Endothelial cell of umbilical vein (primary cell): ENCODE results near the gene SRSF11. TPM values are rescaled to one million over a fixed set of nuclear protein-coding genes. Genes with fewer than 3 reads are reported as not detected.

ENCODE experiments used
- BruUV-seq: library from RNA; stranded (reverse); fragments of 400-500 nt; replicated peaks from 2 replicates; lab custom pipeline; 2021; lab: Mats Ljungman, UMichigan
- CTCF ChIA-PET: fragments of 300-600, 350-600 bp; sonication (Branson Sonifier 250); formaldehyde crosslinking; loops from one replicate; lab custom pipeline; 2021; ENCODE audit warnings: antibody characterized with exemption, inconsistent platforms; lab: Charles Lee
- POLR2A ChIA-PET: fragments of 300-600, 350-600 bp; sonication (Branson Sonifier 250); formaldehyde crosslinking; loops from one replicate; lab custom pipeline; 2021; ENCODE audit warnings: antibody characterized with exemption, inconsistent platforms; lab: Charles Lee
- DNase-seq: peaks from one replicate; pipeline ENCODE4 v3.0.0-alpha.2; 2011; ENCODE audit warnings: low read depth, low spot score
- FAIRE-seq: peaks from 2 replicates; lab custom pipeline; 2011; peaks lifted over from hg19 to GRCh38; lab: Jason Lieb, UNC
- H2AFZ ChIP-seq: 2 replicates; pipeline ENCODE4 v1.6.0; 2012; ENCODE audit warnings: low read depth, low read length, control low read depth, inconsistent platforms
- H3K27ac ChIP-seq: 2 replicates; pipeline ENCODE4 v1.5.1; 2011; ENCODE audit warnings: low read depth, mild to moderate bottlenecking, control low read depth, low read length, moderate library complexity; ENCODE audit not compliant: insufficient read depth
- H3K27me3 ChIP-seq, 2 experiments: 2 replicates each; pipeline versions ENCODE4 v1.6.0 to v1.6.1; 2011; ENCODE audit warnings: low read length in 2 of 2, mixed read lengths in 1 of 2; ENCODE audit not compliant: control insufficient read depth in 2 of 2, insufficient read depth in 2 of 2
- H3K36me3 ChIP-seq, 2 experiments: 2 replicates in 1 of 2; 3 replicates in 1 of 2; pipeline ENCODE4 v1.5.1; 2011; ENCODE audit warnings: low read length in 2 of 2, mild to moderate bottlenecking in 1 of 2, moderate library complexity in 1 of 2; ENCODE audit not compliant: control insufficient read depth in 2 of 2, insufficient read depth in 2 of 2; ENCODE audit errors: extremely low read depth in 1 of 2
- H3K4me1 ChIP-seq: 3 replicates; pipeline ENCODE4 v1.5.1; 2011; ENCODE audit warnings: mild to moderate bottlenecking, low read length; ENCODE audit not compliant: control insufficient read depth, insufficient read depth; ENCODE audit errors: extremely low read depth
- H3K4me2 ChIP-seq: 2 replicates; pipeline ENCODE4 v1.6.1; 2011; ENCODE audit warnings: low read length, control low read depth, mixed read lengths; ENCODE audit not compliant: insufficient read depth
- H3K4me3 ChIP-seq, 3 experiments: fragments of 200-600 bp in 1 of 3; sonication (generic), shearing (Covaris generic) in 1 of 3; replicated peaks in 1 of 3; 2 replicates each; pipeline ENCODE4 v1.5.1; 2011 to 2016; ENCODE audit warnings: control low read depth in 3 of 3, low read length in 3 of 3, mild to moderate bottlenecking in 2 of 3, inconsistent platforms in 1 of 3, low read depth in 1 of 3, moderate library complexity in 1 of 3; ENCODE audit not compliant: insufficient read depth in 1 of 3
- H3K79me2 ChIP-seq: 2 replicates; pipeline ENCODE4 v1.6.0; 2012; ENCODE audit warnings: low read length, inconsistent platforms; ENCODE audit not compliant: control insufficient read depth, insufficient read depth
- H3K9ac ChIP-seq: replicated peaks from 2 replicates; pipeline ENCODE3; 2011; ENCODE audit warnings: low read length, control low read depth; ENCODE audit not compliant: insufficient read depth; ENCODE audit errors: extremely low read depth
- H3K9me1 ChIP-seq: replicated peaks from 3 replicates; pipeline ENCODE4 v1.6.0; 2011; ENCODE audit warnings: mild to moderate bottlenecking, low read length; ENCODE audit not compliant: control insufficient read depth, insufficient read depth; ENCODE audit errors: extremely low read depth
- H3K9me3 ChIP-seq: replicated peaks from 2 replicates; pipeline ENCODE4 v1.5.1; 2012; ENCODE audit warnings: low read length, inconsistent platforms; ENCODE audit not compliant: control insufficient read depth, insufficient read depth
- H4K20me1 ChIP-seq: replicated peaks from 2 replicates; pipeline ENCODE3; 2011; ENCODE audit warnings: mild to moderate bottlenecking, low read length; ENCODE audit not compliant: control insufficient read depth, insufficient read depth; ENCODE audit errors: extremely low read depth
- CTCF ChIP-seq, 2 donors: IDR thresholded peaks; 1 replicate in 1 of 2; 2 replicates in 1 of 2; pipeline ENCODE4 v1.5.1; 2011; ENCODE audit warnings: low read length in 2 of 2, mild to moderate bottlenecking in 2 of 2, moderate library complexity in 2 of 2, control low read depth in 1 of 2, inconsistent platforms in 1 of 2, low read depth in 1 of 2; ENCODE audit not compliant: insufficient read depth in 1 of 2; ENCODE audit errors: extremely low read depth in 1 of 2
- EZH2 ChIP-seq: IDR thresholded peaks from 2 replicates; pipeline ENCODE4 v1.6.1; 2012; ENCODE audit warnings: borderline replicate concordance, low read depth, mild to moderate bottlenecking, moderate library complexity, low read length, inconsistent platforms; ENCODE audit not compliant: severe bottlenecking
- FOS ChIP-seq: IDR thresholded peaks from 2 replicates; pipeline ENCODE4 v1.6.1; 2011; ENCODE audit warnings: mild to moderate bottlenecking, low read length, moderate library complexity, borderline replicate concordance; ENCODE audit not compliant: insufficient read depth
- GATA2 ChIP-seq: IDR thresholded peaks from 2 replicates; pipeline ENCODE4 v1.7.0; 2011; ENCODE audit warnings: low read depth, mild to moderate bottlenecking, moderate library complexity, mixed read lengths, low read length; ENCODE audit not compliant: insufficient read length, insufficient read depth
- JUN ChIP-seq: IDR thresholded peaks from 2 replicates; pipeline ENCODE4 v1.6.1; 2011; ENCODE audit warnings: borderline replicate concordance, low read depth; ENCODE audit not compliant: insufficient read length, insufficient read depth
- MAX ChIP-seq: IDR thresholded peaks from 2 replicates; pipeline ENCODE4 v1.6.1; 2011; ENCODE audit not compliant: insufficient read depth, insufficient read length
- MYC ChIP-seq: IDR thresholded peaks from one replicate; pipeline ENCODE4 v1.6.1; 2011; ENCODE audit warnings: mild to moderate bottlenecking, low read depth, low read length
- POLR2A ChIP-seq: IDR thresholded peaks from 2 replicates; pipeline ENCODE4 v1.6.1; 2012; ENCODE audit warnings: low read depth, mild to moderate bottlenecking, control low read depth, low read length
- POLR2AphosphoS5 ChIP-seq: IDR thresholded peaks from 2 replicates; pipeline ENCODE4 v1.6.1; 2012; ENCODE audit warnings: low read depth, mild to moderate bottlenecking, control low read depth, low read length, moderate library complexity; ENCODE audit not compliant: insufficient read depth
- dilution Hi-C: fragments of 300-500 bp; cut with MboI; formaldehyde crosslinking; loops from one replicate; pipeline ENCODE4 v1.15.0; 2019; ENCODE audit warnings: low sequenced_read_pairs; ENCODE audit not compliant: extremely low pct_ligation_motif_present
- intact Hi-C: fragments of 100-400 bp; cut with micrococcal nuclease; formaldehyde crosslinking; loops from one replicate; pipeline ENCODE4 v1.10.0; 2022
- polyA plus RNA-seq, 4 experiments: library from polyadenylated mRNA; depleted of rRNA in 3 of 4; stranded (reverse) in 3 of 4; unstranded in 1 of 4; fragments of >200 nt; gene quantifications; 2 replicates each; pipeline versions ENCODE4 v1.2.1 to v1.2.3, GENCODE V29; 2011 to 2012; ENCODE audit warnings: missing spikeins in 1 of 4
- total RNA-seq: library from RNA; stranded (reverse); gene quantifications from 2 replicates; pipeline ENCODE4 v1.2.3, GENCODE V29; 2021

SRSF11 gene
- total and polyA plus RNA-seq, 2 donors (not counting 3 experiments of a cell fraction or from before 2014, with no cell fraction given) = 177 to 241 TPM

GRCh38 chr1:70234733-70235132 is 13.6 kb downstream of the SRSF11 start:
- DNase-seq (no peak), FAIRE-seq (no peak)
- Histone ChIP-seq H3K9me3 (no peaks in the 10 kb centered on the region), H2AFZ (no peak overlapping the region), H3K36me3 (peaks cover 10 to 57% of the 10 kb centered on the region in 2 experiments), H3K9me1 (no peaks in the 10 kb centered on the region), H3K79me2 (peaks cover 16% of the 10 kb centered on the region), H3K27ac (no peak overlapping the region), H3K4me2 (no peak overlapping the region), H3K4me1 (no peaks in the 10 kb centered on the region), H4K20me1 (no peaks in the 10 kb centered on the region), H3K27me3 (no peaks in the 10 kb centered on the region), H3K9ac (no peak overlapping the region), H3K4me3 (no peak overlapping the region)
- POLR2A ChIA-PET = no interaction called here
- CTCF ChIA-PET = interaction anchor here (1.8 kb wide), 1 partner anchor 200 kb away, joined by 4 read pairs; no protein-coding TSS in a partner anchor
- BruUV-seq = no TSS peak
- intact Hi-C loops (loop anchor here (5.0 kb wide), 1 partner anchor 202 kb away; no protein-coding TSS in a partner anchor), dilution Hi-C loops (no loop called here)
- TF ChIP-seq POLR2AphosphoS5 (no peak), JUN (no peak), MYC (no peak), POLR2A (no peak), CTCF (IDR thresholded peaks at IDR 0.05; ENCODE audit: extremely low read depth in 1 of 2, insufficient read depth in 1 of 2, low read depth in 1 of 2, low read length in 2 of 2) (no peak), MAX (no peak), FOS (no peak), GATA2 (no peak), EZH2 (no peak)
